Ovary (tissue), 9 donors: ENCODE measurements around the gene CCL27. TPM values are rescaled to one million over a fixed set of nuclear protein-coding genes. Genes with fewer than 3 reads are reported as not detected.
A peak's percentile ranks its signal among the peaks of the same experiment; 100 is the strongest.

Experiments used
- DNase-seq, 5 donors: peaks; one replicate each; pipeline ENCODE4 v3.0.0-alpha.2; 2019 to 2020
- H3K27ac ChIP-seq, 2 donors: fragments of 200-600 bp; one replicate each; pipeline versions ENCODE4 v1.5.1 to v1.8.0; 2019 to 2022
- H3K27me3 ChIP-seq: fragments of 200-600 bp; one replicate; pipeline ENCODE4 v1.8.0; 2022
- H3K36me3 ChIP-seq: fragments of 200-600 bp; sonication (generic); one replicate; pipeline ENCODE4 v1.5.1; 2019
- H3K4me1 ChIP-seq: one replicate; pipeline ENCODE4 v1.8.1; 2013; ENCODE audit warnings: mild to moderate bottlenecking, moderate library complexity; ENCODE audit not compliant: insufficient read depth
- H3K4me3 ChIP-seq: fragments of 200-600 bp; sonication (generic); one replicate; pipeline ENCODE4 v1.5.1; 2017
- H3K9me3 ChIP-seq, 2 donors: fragments of 200-600 bp in 1 of 2; sonication (generic) in 1 of 2; one replicate each; pipeline versions ENCODE4 v1.5.1 to v1.8.1; 2013 to 2019; ENCODE audit warnings: mild to moderate bottlenecking in 1 of 2, moderate library complexity in 1 of 2
- CTCF ChIP-seq, 3 donors: fragments of 450-650 bp in 2 of 3; fragments of 200-600 bp in 1 of 3; IDR thresholded peaks; one replicate each; pipeline versions ENCODE4 v1.5.1 to v1.8.0; 2016 to 2022; ENCODE audit warnings: antibody characterized with exemption in 3 of 3, mild to moderate bottlenecking in 1 of 3
- EP300 ChIP-seq: sonication (generic); formaldehyde crosslinking; IDR thresholded peaks from one replicate; pipeline ENCODE4 v1.6.1; 2017; ENCODE audit warnings: antibody characterized with exemption
- POLR2A ChIP-seq: fragments of 450-650 bp; IDR thresholded peaks from one replicate; pipeline ENCODE4 v1.6.1; 2017; ENCODE audit warnings: antibody characterized with exemption, mild to moderate bottlenecking, moderate library complexity
- WGBS, 3 donors: extraction: QIAGEN DNeasy Blood & Tissue Kit in 1 of 3; methylation state at CpG; one replicate each; pipeline versions ENCODE4 v1.1.5 to v1.1.7; 2013 to 2017; 5-methylcytosine and 5-hydroxymethylcytosine counted together
- intact Hi-C, 4 donors: fragments of 100-400 bp; cut with DNase I; formaldehyde crosslinking; loops; one replicate each; pipeline versions ENCODE4 v1.11.0 to v1.15.1; 2022 to 2023
- polyA plus RNA-seq, 2 donors: library from polyadenylated mRNA; stranded (reverse); fragments of 200-250 nt in 1 of 2; fragments of 350-450 nt in 1 of 2; fragmentation: Illumina TruSeq in 1 of 2; extraction: RNeasy Lipid Tissue Mini Kit (QIAGEN cat#74804) in 1 of 2; gene quantifications; one replicate each; pipeline ENCODE4 v1.2.3, GENCODE V29; 2013 to 2014
- total RNA-seq, 7 donors: library from RNA; depleted of rRNA in 2 of 7; stranded (reverse); fragments of >200 nt in 2 of 7; fragmentation: NEBNext Ultra II Directional in 3 of 7; extraction: Animal tissue kit (Norgen Biotek cat#: 25700) in 3 of 7; gene quantifications; one replicate each; pipeline versions ENCODE4 v1.1.0 to v1.2.4, GENCODE V29; 2016 to 2023
- donor health status: DM: no; HTN: no; CAD: no; lungs with moderate emphysema.
- donor health status: DM: no; HTN: no; CAD: no.
- donor health status: Bipolar disorder and iron deficiency.
- donor health status: DM: yes; HTN: yes; CAD: no.
- donor health status: DM: no; HTN: no; CAD: no.
- donor health status: DM: yes; HTN: yes; CAD: no.

Gene CCL27
- total and polyA plus RNA-seq, 9 donors, result 0.21 to 1.1 (median 0.66) TPM; not detected in 4

- Histone ChIP-seq H3K9me3 (no peaks in the 10 kb centered on the region), H3K4me3 (no peak overlapping the region), H3K4me1 (no peaks in the 10 kb centered on the region), H3K27ac (no peak overlapping the region), H3K27me3 (no peaks in the 10 kb centered on the region), H3K36me3 (no peaks in the 10 kb centered on the region)
- WGBS, 3 donors, result 49 to 53% (median 51%) methylated on average over 5 of the region's 5 CpGs
- DNase-seq, result peak in 1 of 5 donors; percentile 45
- no peak for TF ChIP-seq EP300
- intact Hi-C loops, result no loop called here
Measured at GRCh38 chr9:34686231-34686630, 23.8 kb upstream of the CCL27 start.

- Histone ChIP-seq H3K9me3 (no peaks in the 10 kb centered on the region), H3K27me3 (no peaks in the 10 kb centered on the region), H3K27ac (no peak overlapping the region), H3K4me1 (no peaks in the 10 kb centered on the region), H3K36me3 (no peaks in the 10 kb centered on the region), H3K4me3 (no peak overlapping the region)
- no peak for DNase-seq
- TF ChIP-seq EP300 (no peak), CTCF (IDR thresholded peaks at IDR 0.05) (no peak)
- 76 to 95% (median 91%) methylated on average over 4 of the region's 4 CpGs for WGBS, 3 donors
- intact Hi-C loops, result no loop called here
Measured at GRCh38 chr9:34685591-34685990, 23.1 kb upstream of the CCL27 start.

- Histone ChIP-seq H3K36me3 (no peaks in the 10 kb centered on the region), H3K27me3 (no peaks in the 10 kb centered on the region), H3K4me1 (no peaks in the 10 kb centered on the region), H3K9me3 (no peaks in the 10 kb centered on the region), H3K4me3 (no peak overlapping the region), H3K27ac (no peak overlapping the region)
- no peak for TF ChIP-seq EP300
- TF ChIP-seq CTCF (IDR thresholded peaks at IDR 0.05), result no peak
- TF ChIP-seq POLR2A, result no peak
- 93 to 99% (median 96%) methylated on average over 4 of the region's 4 CpGs for WGBS, 3 donors
- intact Hi-C loops, result no loop called here
- DNase-seq, result no peak
Measured at GRCh38 chr9:34684816-34685215, 22.4 kb upstream of the CCL27 start.

GRCh38 chr9:34684145-34684544, 21.7 kb upstream of the CCL27 start:
- 87 to 95% (median 94%) methylated on average over 4 of the region's 4 CpGs for WGBS, 3 donors
- TF ChIP-seq POLR2A, result no peak
- TF ChIP-seq CTCF (IDR thresholded peaks at IDR 0.05), result no peak
- TF ChIP-seq EP300, result no peak
- Histone ChIP-seq H3K36me3 (no peaks in the 10 kb centered on the region), H3K27ac (no peak overlapping the region), H3K4me1 (no peaks in the 10 kb centered on the region), H3K9me3 (no peaks in the 10 kb centered on the region), H3K27me3 (no peaks in the 10 kb centered on the region), H3K4me3 (no peak overlapping the region)
- no peak for DNase-seq
- intact Hi-C loops, result no loop called here

- WGBS, 3 donors, result 89 to 98% (median 98%) methylated on average over 2 of the region's 2 CpGs
- no peak for TF ChIP-seq CTCF (IDR thresholded peaks at IDR 0.05)
- TF ChIP-seq EP300, result no peak
- no peak for TF ChIP-seq POLR2A
Measured at GRCh38 chr9:34675869-34676268, 13.4 kb upstream of the CCL27 start.

More at GRCh38 chr9:34675869-34676268, 13.4 kb upstream of the CCL27 start:
- Histone ChIP-seq H3K36me3 (no peaks in the 10 kb centered on the region), H3K27me3 (no peaks in the 10 kb centered on the region), H3K4me3 (no peak overlapping the region), H3K27ac (no peak overlapping the region), H3K4me1 (no peaks in the 10 kb centered on the region), H3K9me3 (no peaks in the 10 kb centered on the region)
- intact Hi-C loops, result no loop called here
- no peak for DNase-seq
